Stimulated activated CD8-positive, alpha-beta memory T cell treated with anti-CD3 and anti-CD28 coated beads, Interleukin-7, amount 100 ng/mL, for 48 hours (primary cell): ENCODE data around the gene MSH5.
A peak's percentile ranks its signal among the peaks of the same experiment; 100 is the strongest.
"Not testable (repeated sequence)": the region's sequence is repeated elsewhere in the genome, so short reads cannot be mapped to it uniquely, and the experiment has no call there.

Experiments
- DNase-seq, 2 donors: peaks; one replicate each; pipeline ENCODE4 v3.0.0-alpha.2; 2020; ENCODE audit warnings: low read depth in 1 of 2; ENCODE audit errors: extremely low read depth in 1 of 2

Gene MSH5

GRCh38 chr6:31776989-31777666, 37.3 kb downstream of the MSH5 start, which contains the start of gene VWA7:
Gene VWA7, minus strand, starts transcription at chr6:31777328. Its CDS starts 549 bp downstream, at chr6:31776779.
- peak; percentile 74 to 78 for DNase-seq

GRCh38 chr6:31777667-31778050, 37.9 kb downstream of the MSH5 start:
- DNase-seq, result no peak

- no peak for DNase-seq
Observed at GRCh38 chr6:31778193-31778592, 38.4 kb downstream of the MSH5 start.

- no peak for DNase-seq
Observed at GRCh38 chr6:31778999-31779885, 39.4 kb downstream of the MSH5 start.

GRCh38 chr6:31779908-31780307, 40.1 kb downstream of the MSH5 start:
- no peak for DNase-seq

- DNase-seq, result no peak
Observed at GRCh38 chr6:31780507-31781243, 40.9 kb downstream of the MSH5 start.

GRCh38 chr6:31781244-31782125, 41.7 kb downstream of the MSH5 start:
- no peak for DNase-seq

GRCh38 chr6:31782126-31782855, 42.5 kb downstream of the MSH5 start:
- no peak for DNase-seq

GRCh38 chr6:31784098-31784925, 44.5 kb downstream of the MSH5 start:
- no peak for DNase-seq

- no peak for DNase-seq
Observed at GRCh38 chr6:31785475-31785874, 45.7 kb downstream of the MSH5 start.

GRCh38 chr6:31791324-31792089, 51.7 kb downstream of the MSH5 start:
- DNase-seq, result no peak

- no peak for DNase-seq
Observed at GRCh38 chr6:31792090-31792374, 52.2 kb downstream of the MSH5 start.

- DNase-seq, result no peak
Observed at GRCh38 chr6:31792761-31793171, 53.0 kb downstream of the MSH5 start.

GRCh38 chr6:31793927-31794245, 54.1 kb downstream of the MSH5 start:
- DNase-seq, result not testable (repeated sequence)

- no peak for DNase-seq
Observed at GRCh38 chr6:31794294-31794865, 54.6 kb downstream of the MSH5 start.

- DNase-seq, result no peak
Observed at GRCh38 chr6:31794866-31795615, 55.2 kb downstream of the MSH5 start.

GRCh38 chr6:31795616-31796298, 56.0 kb downstream of the MSH5 start, which contains the start of gene VARS1:
Gene VARS1, minus strand, starts transcription at chr6:31795752. Its CDS starts 535 bp downstream, at chr6:31795217.
- DNase-seq, result peak; percentile 81 to 83
